Trophoblast cell (in vitro differentiated cells and primary cell): ENCODE measurements around the gene LY6G5C.
A peak's percentile ranks its signal among the peaks of the same experiment; 100 is the strongest.

Experiments
- DNase-seq, 2 donors: peaks; one replicate each; pipeline ENCODE4 v3.0.0-alpha.2; 2016
- H2AFZ ChIP-seq: 2 replicates; pipeline ENCODE4 v1.6.1; 2013; ENCODE audit warnings: low read length, moderate library complexity, mild to moderate bottlenecking; ENCODE audit not compliant: insufficient read depth, poor library complexity
- H2AK5ac ChIP-seq: 2 replicates; pipeline ENCODE4 v1.6.1; 2013; ENCODE audit warnings: mild to moderate bottlenecking, low read length
- H2BK120ac ChIP-seq: 2 replicates; pipeline ENCODE4 v1.6.1; 2013; ENCODE audit warnings: low read length, mild to moderate bottlenecking, moderate library complexity; ENCODE audit not compliant: insufficient read depth, poor library complexity
- H2BK12ac ChIP-seq: 2 replicates; pipeline ENCODE4 v1.6.1; 2013; ENCODE audit warnings: mild to moderate bottlenecking, low read length, moderate library complexity
- H2BK5ac ChIP-seq: 2 replicates; pipeline ENCODE4 v1.6.1; 2013; ENCODE audit warnings: low read length, low read depth, moderate library complexity, mild to moderate bottlenecking; ENCODE audit not compliant: poor library complexity
- H3K14ac ChIP-seq: 2 replicates; pipeline ENCODE4 v1.6.1; 2013; ENCODE audit warnings: mild to moderate bottlenecking, low read length
- H3K18ac ChIP-seq: 2 replicates; pipeline ENCODE4 v1.6.1; 2013; ENCODE audit warnings: mild to moderate bottlenecking, low read length
- H3K23ac ChIP-seq: 2 replicates; pipeline ENCODE4 v1.6.1; 2013; ENCODE audit warnings: low read length
- H3K27ac ChIP-seq: 2 replicates; pipeline ENCODE4 v1.5.1; 2013; ENCODE audit warnings: low read depth, mild to moderate bottlenecking, inconsistent platforms, low read length, moderate library complexity
- H3K27me3 ChIP-seq: 2 replicates; pipeline ENCODE4 v1.6.1; 2013; ENCODE audit warnings: inconsistent platforms, mild to moderate bottlenecking, low read length, moderate library complexity; ENCODE audit not compliant: insufficient read depth
- H3K36me3 ChIP-seq, 2 experiments: 1 replicate in 1 of 2; 2 replicates in 1 of 2; pipeline ENCODE4 v1.6.1; 2013; ENCODE audit warnings: low read length in 2 of 2, mild to moderate bottlenecking in 2 of 2, moderate library complexity in 1 of 2; ENCODE audit not compliant: insufficient read depth in 2 of 2, control insufficient read depth in 1 of 2
- H3K4ac ChIP-seq: 2 replicates; pipeline ENCODE4 v1.6.1; 2013; ENCODE audit warnings: low read depth, mild to moderate bottlenecking, low read length, moderate library complexity
- H3K4me1 ChIP-seq, 2 experiments: 1 replicate in 1 of 2; 2 replicates in 1 of 2; pipeline ENCODE4 v1.6.1; 2013; ENCODE audit warnings: low read length in 2 of 2, mild to moderate bottlenecking in 2 of 2, moderate library complexity in 1 of 2; ENCODE audit not compliant: insufficient read depth in 2 of 2, control insufficient read depth in 1 of 2
- H3K4me2 ChIP-seq: 2 replicates; pipeline ENCODE4 v1.6.1; 2013; ENCODE audit warnings: inconsistent platforms, mild to moderate bottlenecking, low read length, moderate library complexity
- H3K4me3 ChIP-seq: 2 replicates; pipeline ENCODE4 v1.5.1; 2013; ENCODE audit warnings: mild to moderate bottlenecking, low read depth, low read length, inconsistent platforms
- H3K79me1 ChIP-seq: one replicate; pipeline ENCODE4 v1.6.1; 2013; ENCODE audit warnings: low read length
- H3K79me2 ChIP-seq: 2 replicates; pipeline ENCODE4 v1.6.1; 2013; ENCODE audit warnings: low read length, mild to moderate bottlenecking; ENCODE audit not compliant: control insufficient read depth, insufficient read depth, poor library complexity
- H3K9ac ChIP-seq: 2 replicates; pipeline ENCODE4 v1.6.1; 2013; ENCODE audit warnings: mild to moderate bottlenecking, low read length
- H3K9me3 ChIP-seq: 2 replicates; pipeline ENCODE4 v1.6.1; 2013; ENCODE audit warnings: low read depth, mild to moderate bottlenecking, control low read depth, inconsistent platforms, low read length; ENCODE audit not compliant: insufficient read depth
- H4K12ac ChIP-seq: 2 replicates; pipeline ENCODE4 v1.6.1; 2013; ENCODE audit warnings: low read depth, mild to moderate bottlenecking, low read length, moderate library complexity
- H4K8ac ChIP-seq: 2 replicates; pipeline ENCODE4 v1.6.1; 2013; ENCODE audit warnings: low read depth, mild to moderate bottlenecking, low read length, moderate library complexity
- H4K91ac ChIP-seq: one replicate; pipeline ENCODE4 v1.6.1; 2013; ENCODE audit warnings: low read depth, mild to moderate bottlenecking, low read length, moderate library complexity
- WGBS: extraction: QIAGEN DNeasy Blood & Tissue Kit; methylation state at CpG from one replicate; pipeline ENCODE4 v1.1.7; 2013; ENCODE audit warnings: missing lambda C conversion rate; ENCODE audit not compliant: insufficient read length, insufficient coverage; ENCODE audit errors: extremely low coverage; 5-methylcytosine and 5-hydroxymethylcytosine counted together

The LY6G5C gene

DNA sequence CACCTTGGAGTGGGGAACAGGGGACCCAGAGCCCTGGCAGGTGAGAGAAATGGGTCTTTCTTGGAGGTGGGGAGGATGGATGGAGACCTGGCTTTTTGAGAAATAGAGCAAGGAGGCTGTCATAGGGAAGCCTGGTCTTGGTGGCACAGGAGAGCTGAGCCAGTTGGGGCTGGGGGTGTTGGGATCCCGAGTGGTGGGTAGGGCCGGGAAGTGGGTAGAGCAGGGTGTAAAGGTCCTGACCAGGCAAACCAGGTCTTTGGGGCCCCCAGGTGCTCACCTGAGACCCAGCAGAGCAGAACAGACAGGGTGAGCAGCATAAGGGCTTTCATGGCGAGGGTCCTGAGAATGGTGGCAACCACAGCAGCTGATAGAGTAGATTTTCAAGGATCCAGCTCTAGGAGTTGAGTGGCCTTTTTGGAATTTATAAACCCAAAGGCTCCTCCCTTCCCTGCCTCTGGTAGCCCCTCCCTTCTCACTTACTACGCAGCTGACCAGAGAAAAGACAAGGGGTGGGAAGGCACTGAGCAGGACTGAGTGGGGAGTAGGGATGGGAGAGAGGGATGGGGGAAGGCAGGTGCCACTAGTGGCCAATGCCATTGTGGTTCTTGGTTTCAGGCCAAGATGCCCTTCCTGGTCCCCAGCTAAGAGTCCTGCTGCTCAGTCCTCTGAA lies 40.6 kb upstream of the LY6G5C start, which contains the start of gene LY6G6C:
LY6G6C (minus strand) TSS at position 396 of the 670 bp plus-strand sequence; CDS start at position 329, 67 bp downstream.
- H3K79me2 ChIP-seq = no peaks in the 10 kb centered on the region
- peaks cover 17 to 23% of the 10 kb centered on the region in 2 experiments for H3K4me1 ChIP-seq
- no peak within 1 kb of the TSS for H2BK120ac ChIP-seq
- H2AK5ac ChIP-seq = no peak within 1 kb of the TSS
- no peak within 1 kb of the TSS for H4K8ac ChIP-seq
- no peak within 1 kb of the TSS for H2BK5ac ChIP-seq
- peaks cover 3% of the 10 kb centered on the region for H3K79me1 ChIP-seq
- H3K27me3 ChIP-seq = no peaks in the 10 kb centered on the region
- H3K18ac ChIP-seq = no peak within 1 kb of the TSS
- no peak within 1 kb of the TSS for H3K14ac ChIP-seq
- no peak within 1 kb of the TSS for H3K27ac ChIP-seq
- no CpG with 5 or more reads among the region's 4 CpGs for WGBS
- H3K4me2 ChIP-seq = no peak within 1 kb of the TSS
- peaks cover 2 to 11% of the 10 kb centered on the region in 2 experiments for H3K36me3 ChIP-seq
- no peaks in the 10 kb centered on the region for H3K9me3 ChIP-seq
- no peak within 1 kb of the TSS for H3K23ac ChIP-seq
- H2BK12ac ChIP-seq = no peak within 1 kb of the TSS
- no peak within 1 kb of the TSS for H3K4me3 ChIP-seq
- H4K91ac ChIP-seq = peak within 1 kb of the TSS; percentile 16
- H3K9ac ChIP-seq = no peak within 1 kb of the TSS
- no peak within 1 kb of the TSS for H3K4ac ChIP-seq
- no peak within 1 kb of the TSS for H4K12ac ChIP-seq
- DNase-seq = no peak
- no peak within 1 kb of the TSS for H2AFZ ChIP-seq

DNA sequence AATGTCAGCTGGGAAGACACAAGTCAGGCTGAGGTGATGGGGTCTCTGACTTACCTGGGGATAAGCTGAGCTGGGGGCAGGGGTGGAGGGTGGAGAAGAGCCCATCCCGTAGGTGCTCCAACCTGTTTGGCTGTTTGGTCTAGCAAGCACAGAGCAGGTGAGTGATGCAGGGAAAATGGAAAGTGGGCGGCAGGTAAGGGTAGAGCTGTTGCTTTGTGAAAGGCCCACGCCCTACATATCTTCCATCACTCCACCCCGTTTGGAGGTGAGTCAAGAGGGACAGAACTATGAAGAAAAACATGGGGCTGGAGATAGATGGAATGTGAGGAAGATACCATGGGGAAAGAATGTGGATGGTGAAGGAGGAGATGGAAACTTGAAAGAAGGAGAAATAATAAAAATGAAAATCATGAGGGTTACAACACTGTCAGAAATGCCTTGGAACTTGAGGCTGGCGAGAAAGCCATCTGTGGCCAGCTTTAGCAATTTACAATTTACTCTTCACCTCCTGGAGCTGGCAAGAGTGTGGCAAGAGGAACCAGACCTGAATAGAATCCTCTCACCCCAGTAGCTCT lies 39.4 kb upstream of the LY6G5C start:
- Histone ChIP-seq H4K12ac (no peak overlapping the region), H3K36me3 (peaks cover 0 to 2% of the 10 kb centered on the region in 2 experiments), H3K4me1 (peaks cover 17 to 23% of the 10 kb centered on the region in 2 experiments), H3K79me2 (no peaks in the 10 kb centered on the region), H3K14ac (no peak overlapping the region), H3K27ac (peak overlapping the region; percentile 3), H3K79me1 (peaks cover 3% of the 10 kb centered on the region), H3K4ac (no peak overlapping the region), H3K4me3 (no peak overlapping the region), H2AK5ac (no peak overlapping the region), H3K18ac (no peak overlapping the region), H4K8ac (no peak overlapping the region), H3K9ac (no peak overlapping the region), H3K27me3 (no peaks in the 10 kb centered on the region), H2BK12ac (no peak overlapping the region), H2BK5ac (no peak overlapping the region), H2AFZ (no peak overlapping the region), H3K4me2 (no peak overlapping the region), H3K23ac (no peak overlapping the region), H3K9me3 (no peaks in the 10 kb centered on the region), H2BK120ac (no peak overlapping the region), H4K91ac (peak overlapping the region; percentile 3)
- no CpG with 5 or more reads among the region's 5 CpGs for WGBS
- DNase-seq = peak; percentile 95 to 97

DNA sequence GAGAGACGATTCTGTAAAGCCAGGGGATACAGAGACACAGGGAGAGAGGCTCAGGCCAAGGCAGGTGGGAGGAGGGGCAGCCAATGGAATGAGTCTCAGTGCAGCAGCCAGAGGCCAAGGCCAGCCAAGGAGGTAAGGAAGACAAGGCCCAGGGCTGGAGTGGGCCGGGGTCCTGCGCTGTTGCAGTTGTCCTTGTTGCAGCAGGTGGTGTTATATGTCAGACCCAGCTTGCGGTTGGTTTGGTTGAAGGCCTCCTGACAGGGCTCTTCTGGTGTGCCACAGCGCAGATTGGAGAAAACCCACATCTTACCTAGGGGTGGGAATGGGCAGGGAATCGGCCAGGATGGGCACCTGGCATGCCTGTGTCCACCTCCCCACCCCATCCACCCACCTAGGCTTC lies 38.1 kb upstream of the LY6G5C start:
- no peak for DNase-seq
- no peak overlapping the region for H3K4me3 ChIP-seq
- H2AFZ ChIP-seq = no peak overlapping the region
- H3K9me3 ChIP-seq = no peaks in the 10 kb centered on the region
- H3K79me2 ChIP-seq = no peaks in the 10 kb centered on the region
- H3K4me2 ChIP-seq = no peak overlapping the region
- peak overlapping the region; percentile 21 for H3K14ac ChIP-seq
- no peak overlapping the region for H3K23ac ChIP-seq
- no peak overlapping the region for H3K9ac ChIP-seq
- H3K4me1 ChIP-seq = peaks cover 21 to 27% of the 10 kb centered on the region in 2 experiments
- no CpG with 5 or more reads among the region's 6 CpGs for WGBS
- H2BK120ac ChIP-seq = peak overlapping the region; percentile 33
- peaks cover 3% of the 10 kb centered on the region for H3K79me1 ChIP-seq
- no peak overlapping the region for H3K18ac ChIP-seq
- no peak overlapping the region for H4K12ac ChIP-seq
- no peaks in the 10 kb centered on the region for H3K36me3 ChIP-seq
- H4K91ac ChIP-seq = peak overlapping the region; percentile 82
- H2AK5ac ChIP-seq = peak overlapping the region; percentile 6
- H2BK5ac ChIP-seq = no peak overlapping the region
- no peak overlapping the region for H3K27ac ChIP-seq
- H4K8ac ChIP-seq = peak overlapping the region; percentile 6
- H3K27me3 ChIP-seq = no peaks in the 10 kb centered on the region
- no peak overlapping the region for H3K4ac ChIP-seq
- H2BK12ac ChIP-seq = peak overlapping the region; percentile 37

DNA sequence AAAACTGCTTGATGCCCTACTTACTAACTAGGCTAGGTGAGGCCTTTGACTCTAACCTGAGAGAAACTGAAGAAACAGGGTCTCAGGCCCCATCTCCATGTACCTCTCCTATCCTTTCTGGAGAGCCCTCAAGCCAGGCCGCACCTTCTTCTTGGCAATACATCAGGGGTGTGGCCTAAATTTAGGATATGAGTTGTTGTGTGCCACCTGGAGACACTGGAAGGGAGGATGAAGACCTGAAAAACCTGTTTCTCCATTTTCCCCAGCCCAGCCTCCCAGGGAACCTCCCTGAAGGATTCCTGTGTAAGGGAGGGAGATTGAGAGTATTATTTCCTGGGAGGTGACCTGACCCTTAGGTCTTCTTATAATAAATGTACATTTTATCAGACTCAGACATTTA lies 37.4 kb upstream of the LY6G5C start:
- Histone ChIP-seq H3K4ac (no peak overlapping the region), H4K8ac (no peak overlapping the region), H2BK5ac (no peak overlapping the region), H2AK5ac (no peak overlapping the region), H4K12ac (no peak overlapping the region), H3K27me3 (no peaks in the 10 kb centered on the region), H3K4me2 (no peak overlapping the region), H3K18ac (no peak overlapping the region), H3K79me1 (peaks cover 5% of the 10 kb centered on the region), H3K14ac (no peak overlapping the region), H4K91ac (no peak overlapping the region), H3K9me3 (no peaks in the 10 kb centered on the region), H3K27ac (peak overlapping the region; percentile 13), H2BK12ac (no peak overlapping the region), H2BK120ac (no peak overlapping the region), H3K9ac (no peak overlapping the region), H3K23ac (no peak overlapping the region), H3K79me2 (no peaks in the 10 kb centered on the region), H3K4me1 (peaks cover 27 to 29% of the 10 kb centered on the region in 2 experiments), H3K36me3 (no peaks in the 10 kb centered on the region), H2AFZ (no peak overlapping the region), H3K4me3 (no peak overlapping the region)
- no CpG with 5 or more reads among the region's 1 CpG for WGBS
- peak; percentile 81 to 94 for DNase-seq
